Measurements from ENCODE around the gene FRMPD4.
"Not testable (repeated sequence)": the region's sequence is repeated elsewhere in the genome, so short reads cannot be mapped to it uniquely, and the experiment has no call there.

Gene FRMPD4

GRCh38 chrX:12440246-12440645, 302.0 kb downstream of the FRMPD4 start:
- DNase-seq (ENCODE audit: low read depth), result no peak

- DNase-seq (ENCODE audit: low read depth), result peak; percentile 85
These were observed 303.3 kb downstream of the FRMPD4 start for GRCh38 chrX:12441381-12442128.

DNA sequence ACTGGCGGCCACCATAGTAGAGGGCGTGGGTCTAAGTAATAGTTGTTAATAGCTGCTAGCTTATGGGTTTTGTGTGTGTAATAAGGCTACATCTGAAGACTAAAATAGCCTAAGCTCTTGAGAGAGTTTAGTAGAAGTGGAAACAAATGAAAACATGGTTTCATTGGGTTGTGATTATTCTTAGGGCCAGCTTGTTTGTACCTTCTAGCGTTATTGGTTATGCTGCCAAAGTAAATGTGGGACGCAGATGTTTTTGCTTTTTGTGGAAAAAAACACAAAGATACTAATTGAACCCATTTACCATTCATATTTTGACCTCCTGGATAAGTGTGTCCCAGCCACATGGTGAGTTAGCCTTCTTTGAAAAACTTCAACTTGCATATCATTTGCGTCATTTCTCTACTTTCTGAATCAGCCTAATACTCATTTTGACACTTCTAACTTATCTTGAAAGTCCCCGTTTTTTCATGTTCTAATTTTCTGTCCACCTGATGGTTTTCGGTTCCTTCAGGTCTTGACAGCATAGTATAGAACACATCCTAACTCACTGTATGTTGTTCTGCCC, 305.3 kb downstream of the FRMPD4 start:
- no peak for DNase-seq (ENCODE audit: low read depth)

DNA sequence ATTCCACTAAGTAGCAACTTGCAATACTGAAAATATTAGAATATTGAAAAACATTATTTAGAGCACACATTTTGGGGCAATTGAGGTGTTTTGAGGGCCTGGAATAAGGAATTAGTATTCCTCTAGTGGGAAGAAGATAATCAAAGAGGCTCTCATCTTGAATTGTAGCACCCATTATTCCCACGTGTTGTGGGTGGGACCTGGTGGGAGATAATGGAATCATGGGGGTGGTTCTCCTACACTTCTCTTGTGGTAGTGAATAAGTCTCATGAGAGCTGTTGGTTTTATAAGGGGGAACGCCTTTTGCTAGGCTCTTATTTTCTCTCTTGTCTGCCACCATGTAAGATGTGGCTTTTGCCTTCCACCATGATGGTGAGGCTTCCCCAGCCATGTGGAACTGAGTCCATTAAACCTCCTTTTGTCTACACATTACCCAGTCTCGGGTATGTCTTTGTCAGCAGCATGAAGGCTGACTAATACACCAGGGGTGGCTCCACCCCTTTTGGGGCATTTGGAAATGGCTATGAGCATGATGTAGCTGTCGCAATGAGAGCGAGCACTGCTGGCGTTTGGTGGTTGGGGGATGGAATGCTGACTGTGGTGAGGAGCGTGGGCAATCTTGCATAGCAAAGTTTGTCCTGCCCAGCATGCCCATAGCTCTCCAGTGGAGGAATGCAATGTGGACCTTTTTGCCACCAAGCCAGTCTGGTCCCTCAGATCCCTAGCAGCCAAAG, 308.2 kb downstream of the FRMPD4 start:
- peak; percentile 73 for DNase-seq (ENCODE audit: low read depth)

DNA sequence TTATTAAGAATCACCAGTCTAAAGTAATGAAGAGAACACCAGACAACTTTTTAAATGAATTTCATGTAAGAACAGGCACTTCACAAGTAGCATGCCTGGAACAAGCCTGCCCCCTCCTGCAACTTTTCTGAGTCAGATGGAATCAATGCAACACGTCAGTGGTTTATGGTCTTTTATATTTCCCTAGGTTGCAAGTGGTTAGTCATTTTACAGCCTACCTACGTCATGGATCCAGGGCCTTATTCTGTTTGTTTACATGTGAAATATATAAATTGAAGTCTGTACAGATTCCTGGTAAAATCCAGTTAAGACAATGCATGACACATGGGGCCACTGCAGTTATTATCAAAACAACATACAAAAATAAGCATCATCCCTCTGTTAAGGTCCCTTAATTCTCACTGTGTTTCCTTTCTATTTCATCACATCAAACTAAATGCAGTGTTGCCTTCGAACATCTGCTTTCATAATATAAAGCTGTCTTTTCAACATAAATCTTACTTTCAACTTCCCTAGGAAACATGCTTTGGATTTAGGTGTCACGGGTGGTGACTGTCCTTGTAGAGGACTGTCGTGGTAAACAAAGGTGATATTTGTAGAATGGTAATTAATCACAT, 309.3 kb downstream of the FRMPD4 start:
- peak; percentile 87 for DNase-seq (ENCODE audit: low read depth)

GRCh38 chrX:12452268-12452667, 314.0 kb downstream of the FRMPD4 start:
- no peak for DNase-seq (ENCODE audit: low read depth)

DNA sequence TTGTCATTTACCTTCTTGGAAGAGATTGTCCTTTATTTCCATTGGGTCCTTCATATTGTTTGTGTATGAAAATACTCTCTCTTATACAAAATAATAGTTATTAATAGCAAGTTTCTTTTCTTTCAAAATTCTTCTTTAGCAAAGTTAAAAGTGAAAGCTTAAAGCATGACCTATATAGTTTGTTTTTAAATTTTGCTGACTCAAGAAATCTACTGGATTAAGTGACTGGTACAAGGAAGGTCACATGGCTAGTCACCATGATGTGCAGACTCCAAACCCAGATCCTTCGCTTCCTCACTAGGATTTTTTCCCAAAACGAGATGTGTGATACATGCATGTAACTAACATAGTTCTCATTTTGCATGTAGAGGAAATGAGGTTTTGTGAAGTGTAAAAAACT, 322.7 kb downstream of the FRMPD4 start:
- DNase-seq (ENCODE audit: low read depth), result no peak

DNA sequence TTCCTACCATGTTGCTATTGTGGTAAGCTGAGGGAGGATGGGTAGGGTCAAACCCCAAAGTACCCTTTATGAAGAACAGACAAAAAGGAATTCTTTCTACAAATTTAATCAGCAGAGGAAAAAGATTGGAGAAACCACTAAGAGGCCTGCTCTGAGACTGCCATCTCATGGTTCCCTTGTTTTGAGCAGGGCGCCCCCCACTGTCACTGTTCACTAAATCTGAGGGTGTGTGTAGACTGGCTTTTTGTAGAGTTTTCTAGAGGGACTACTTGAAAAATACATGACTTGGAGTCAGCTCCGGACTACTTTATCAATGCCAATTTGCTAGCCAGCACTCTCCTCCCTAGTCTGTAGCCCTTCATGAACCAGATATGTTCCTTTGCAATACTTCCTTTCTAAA, 324.8 kb downstream of the FRMPD4 start:
- DNase-seq (ENCODE audit: low read depth), result no peak

GRCh38 chrX:12463873-12464272, 325.6 kb downstream of the FRMPD4 start:
- DNase-seq (ENCODE audit: low read depth), result no peak

DNA sequence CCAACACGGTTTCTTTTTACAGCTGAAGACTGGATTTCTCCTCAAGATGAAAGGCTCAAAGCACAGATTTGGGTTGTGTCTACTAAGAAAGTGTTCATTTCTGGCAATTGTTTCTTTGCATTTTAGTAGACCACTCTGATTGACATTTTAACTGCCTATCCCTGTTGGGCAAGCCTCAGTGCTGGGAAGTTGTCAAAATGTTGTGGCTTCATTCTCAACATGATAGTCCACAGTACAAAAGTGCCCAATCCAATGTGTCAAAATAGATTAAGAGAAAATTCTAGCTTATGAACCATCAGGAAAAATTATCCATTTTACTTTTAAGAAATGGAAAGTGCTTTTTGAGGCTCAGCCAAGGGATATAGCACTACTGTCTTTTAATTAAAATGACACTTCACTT, 329.0 kb downstream of the FRMPD4 start:
- no peak for DNase-seq (ENCODE audit: low read depth)

GRCh38 chrX:12469296-12469695, 331.0 kb downstream of the FRMPD4 start:
- no peak for DNase-seq (ENCODE audit: low read depth)

GRCh38 chrX:12471061-12471460, 332.8 kb downstream of the FRMPD4 start:
- DNase-seq (ENCODE audit: low read depth), result no peak

- DNase-seq (ENCODE audit: low read depth), result no peak
These were observed 342.7 kb downstream of the FRMPD4 start for GRCh38 chrX:12480956-12481355.

DNA sequence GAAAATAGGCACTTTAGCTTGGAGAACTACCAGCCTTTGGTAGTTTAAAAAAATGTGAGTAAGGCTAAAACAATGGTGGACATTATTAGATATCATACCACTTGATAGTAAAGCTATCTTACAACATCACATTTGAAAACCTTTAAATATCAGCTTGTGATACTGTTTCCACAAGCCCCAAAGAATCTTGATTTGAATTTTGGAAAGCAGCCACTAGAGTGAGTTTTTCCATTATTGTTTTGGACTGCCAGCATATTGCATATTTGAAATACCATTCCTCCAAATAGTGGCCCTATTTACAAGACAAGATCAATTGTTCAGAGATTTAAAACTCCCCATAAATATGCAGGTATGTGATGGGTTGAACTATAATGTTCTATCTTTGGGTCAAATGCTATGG, 349.9 kb downstream of the FRMPD4 start:
- no peak for DNase-seq (ENCODE audit: low read depth)

DNA sequence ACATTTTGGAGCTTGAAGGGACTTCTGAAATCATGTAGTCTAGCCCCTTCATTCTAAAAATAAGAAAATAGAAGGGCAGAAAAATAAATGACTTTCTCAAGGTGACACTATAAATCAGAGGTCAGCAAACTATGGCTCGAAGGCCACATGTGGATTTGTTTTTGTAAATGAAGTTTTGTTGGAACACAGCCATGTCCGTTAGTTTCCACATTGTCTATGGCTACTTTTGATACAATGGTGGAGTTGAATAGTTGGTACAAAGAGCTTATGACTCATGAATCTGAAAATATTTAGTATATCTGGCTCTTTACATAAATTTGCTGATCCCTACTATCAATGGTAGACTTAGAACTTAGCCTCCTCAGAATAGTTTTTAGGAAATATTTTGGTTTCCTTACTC, 350.5 kb downstream of the FRMPD4 start:
- DNase-seq (ENCODE audit: low read depth), result no peak

DNA sequence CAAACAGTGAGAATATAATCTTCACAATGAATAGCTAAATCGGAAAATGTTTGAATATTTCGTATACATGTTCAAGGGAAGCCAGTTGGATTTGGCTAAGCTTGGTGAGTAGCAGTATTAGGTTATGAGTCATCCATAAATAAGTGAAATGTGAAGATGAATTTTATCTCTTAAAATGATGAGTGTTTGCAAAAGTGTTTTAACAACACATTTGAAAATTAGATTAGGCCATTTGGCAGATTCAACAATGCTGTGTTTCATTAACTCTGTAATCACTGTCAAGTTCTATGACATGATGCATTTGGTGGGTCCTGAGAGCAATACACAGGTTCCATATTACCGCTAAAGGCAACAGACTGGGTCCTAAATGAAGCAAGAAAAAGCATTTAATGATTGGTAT, 351.1 kb downstream of the FRMPD4 start:
- DNase-seq (ENCODE audit: low read depth), result peak; percentile 1

GRCh38 chrX:12494400-12495138, 356.3 kb downstream of the FRMPD4 start:
- DNase-seq (ENCODE audit: low read depth), result peak; percentile 8

- no peak for DNase-seq (ENCODE audit: low read depth)
These were observed 358.1 kb downstream of the FRMPD4 start for GRCh38 chrX:12496343-12496742.

- DNase-seq (ENCODE audit: low read depth), result peak; percentile 7
These were observed 359.7 kb downstream of the FRMPD4 start for GRCh38 chrX:12497832-12498591.

DNA sequence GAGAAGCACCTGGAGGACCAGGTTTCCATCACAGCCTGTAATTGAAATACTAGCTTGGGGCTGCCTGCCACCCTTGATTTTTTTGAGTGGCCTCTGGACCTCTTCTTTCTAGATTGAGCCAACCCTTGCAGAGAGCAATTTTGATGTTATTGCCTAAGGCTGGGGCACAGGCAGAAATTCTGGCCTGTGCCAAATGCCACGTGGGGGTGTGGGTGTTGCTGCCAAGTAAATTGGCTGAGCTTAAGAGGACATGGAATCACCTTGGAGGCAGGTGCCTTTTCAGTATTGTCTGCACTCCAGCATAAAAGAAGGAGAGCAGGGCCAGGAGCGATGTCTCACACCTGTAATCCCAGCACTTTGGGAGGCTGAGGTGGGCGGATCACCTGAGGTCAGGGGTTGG, 366.9 kb downstream of the FRMPD4 start:
- no peak for DNase-seq (ENCODE audit: low read depth)

- not testable (repeated sequence) for DNase-seq (ENCODE audit: low read depth)
These were observed 377.1 kb downstream of the FRMPD4 start for GRCh38 chrX:12515384-12515783.

Data from ELR (cell line).